GM12865 (cell line): Measurements from ENCODE around the gene KRT85.

Experiments
- DNase-seq: peaks from one replicate; pipeline ENCODE4 v3.0.0; 2010; ENCODE audit warnings: low read depth
- H3K4me3 ChIP-seq: 2 replicates; pipeline ENCODE4 v1.5.1; 2011; ENCODE audit warnings: mild to moderate bottlenecking, low read depth, low read length, control low read depth
- TF ChIP-seq, protein P1 (sequence below): IDR thresholded peaks from 2 replicates; pipeline ENCODE4 v1.5.1; 2011; ENCODE audit warnings: low read length, control low read depth, low read depth, inconsistent platforms; ENCODE audit not compliant: insufficient read depth; ENCODE audit errors: missing control alignments

KRT85 gene

GRCh38 chr12:52378091-52378490 is 10.8 kb upstream of the KRT85 start:
- no peak for DNase-seq
- no peak overlapping the region for H3K4me3 ChIP-seq
- TF ChIP-seq, protein P1, sequence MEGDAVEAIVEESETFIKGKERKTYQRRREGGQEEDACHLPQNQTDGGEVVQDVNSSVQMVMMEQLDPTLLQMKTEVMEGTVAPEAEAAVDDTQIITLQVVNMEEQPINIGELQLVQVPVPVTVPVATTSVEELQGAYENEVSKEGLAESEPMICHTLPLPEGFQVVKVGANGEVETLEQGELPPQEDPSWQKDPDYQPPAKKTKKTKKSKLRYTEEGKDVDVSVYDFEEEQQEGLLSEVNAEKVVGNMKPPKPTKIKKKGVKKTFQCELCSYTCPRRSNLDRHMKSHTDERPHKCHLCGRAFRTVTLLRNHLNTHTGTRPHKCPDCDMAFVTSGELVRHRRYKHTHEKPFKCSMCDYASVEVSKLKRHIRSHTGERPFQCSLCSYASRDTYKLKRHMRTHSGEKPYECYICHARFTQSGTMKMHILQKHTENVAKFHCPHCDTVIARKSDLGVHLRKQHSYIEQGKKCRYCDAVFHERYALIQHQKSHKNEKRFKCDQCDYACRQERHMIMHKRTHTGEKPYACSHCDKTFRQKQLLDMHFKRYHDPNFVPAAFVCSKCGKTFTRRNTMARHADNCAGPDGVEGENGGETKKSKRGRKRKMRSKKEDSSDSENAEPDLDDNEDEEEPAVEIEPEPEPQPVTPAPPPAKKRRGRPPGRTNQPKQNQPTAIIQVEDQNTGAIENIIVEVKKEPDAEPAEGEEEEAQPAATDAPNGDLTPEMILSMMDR, result no peak

DNA sequence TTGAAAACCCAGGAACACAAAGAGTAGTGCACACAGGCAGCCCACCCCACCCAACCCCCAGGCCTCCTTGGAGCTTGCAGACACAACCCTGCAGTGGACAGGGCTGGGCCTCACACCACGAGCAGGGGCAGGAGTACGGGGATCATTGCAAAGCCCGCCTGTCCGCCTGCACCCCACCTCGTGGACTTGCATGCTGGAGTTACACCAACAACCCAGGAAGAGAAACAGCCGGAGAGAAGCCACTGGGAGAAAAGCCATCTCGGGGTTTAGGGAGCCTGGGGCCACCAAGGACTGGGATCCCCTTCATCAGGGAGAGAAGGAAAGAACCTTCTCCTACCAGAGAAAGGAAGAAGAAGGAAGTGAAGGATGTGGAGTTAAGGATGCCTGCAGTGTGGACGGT is 10.0 kb upstream of the KRT85 start:
- no peak for DNase-seq
- no peak overlapping the region for H3K4me3 ChIP-seq
- TF ChIP-seq, protein P1, result no peak

GRCh38 chr12:52372216-52373154 is 5.2 kb upstream of the KRT85 start:
- TF ChIP-seq, protein P1, result peak; percentile 69
- DNase-seq, result peak; percentile 69
- no peak overlapping the region for H3K4me3 ChIP-seq

DNA sequence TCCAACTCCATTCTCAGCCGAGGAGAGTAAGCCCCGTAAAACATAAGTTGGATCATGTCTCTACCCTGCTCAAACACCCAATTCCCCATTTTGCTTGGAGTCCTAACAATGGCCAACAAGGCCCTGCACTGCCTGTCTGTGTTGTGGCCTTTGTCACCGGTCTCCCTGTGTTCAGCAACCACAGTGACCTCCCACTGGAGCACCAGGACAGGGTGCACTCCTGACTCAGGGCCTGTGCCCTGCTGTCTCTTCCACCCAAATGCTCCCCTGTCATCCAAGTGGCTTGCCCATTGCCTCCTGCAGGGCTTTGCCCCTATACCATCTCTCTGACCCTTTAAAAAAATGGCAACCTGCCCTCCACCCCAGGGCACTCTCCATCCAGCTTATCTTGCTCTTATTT is 4.4 kb upstream of the KRT85 start:
- DNase-seq, result no peak
- H3K4me3 ChIP-seq, result no peak overlapping the region
- TF ChIP-seq, protein P1, result no peak

DNA sequence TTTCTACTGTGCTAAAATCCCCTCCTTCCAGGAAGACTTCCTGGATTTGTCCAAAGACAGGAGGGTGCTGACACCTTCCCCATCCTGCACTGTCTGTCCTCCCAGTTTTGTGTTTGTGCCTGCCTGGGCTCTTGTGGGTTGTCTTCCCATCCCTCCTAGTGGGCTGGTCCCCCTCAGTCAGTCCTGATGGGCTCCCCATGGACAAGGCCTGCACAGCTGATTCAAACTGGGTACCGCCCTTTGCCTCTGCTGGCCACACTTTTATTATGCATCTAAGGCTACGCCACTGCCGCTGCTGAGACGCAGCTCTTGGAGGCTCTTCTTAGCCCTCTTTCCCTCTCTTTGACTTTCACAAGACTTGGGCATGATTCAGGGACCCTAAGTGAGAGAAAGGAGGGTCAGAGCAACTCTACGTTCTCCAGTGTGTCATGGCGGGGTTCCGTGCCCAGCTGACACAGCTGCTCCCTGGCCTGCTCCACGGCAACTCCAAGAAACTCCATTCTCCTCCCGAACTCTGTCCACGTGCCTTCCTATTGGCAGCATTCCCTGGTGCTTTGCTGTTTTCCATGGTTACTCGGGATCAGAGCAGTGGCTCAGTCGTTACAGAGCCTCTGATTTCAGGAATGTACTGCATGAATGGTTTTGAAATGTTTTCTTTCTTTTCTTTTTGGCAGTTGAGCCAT is 3.8 kb upstream of the KRT85 start:
- no peak overlapping the region for H3K4me3 ChIP-seq
- DNase-seq, result no peak
- TF ChIP-seq, protein P1, result no peak

- DNase-seq, result no peak
- H3K4me3 ChIP-seq, result no peak overlapping the region
- TF ChIP-seq, protein P1, result no peak
Measured at GRCh38 chr12:52369809-52370208, 2.5 kb upstream of the KRT85 start.

- no peak for DNase-seq
- TF ChIP-seq, protein P1, result no peak
- no peak overlapping the region for H3K4me3 ChIP-seq
Measured at GRCh38 chr12:52369211-52369610, 1.9 kb upstream of the KRT85 start.
